Measurements from ENCODE around the gene CDK5. TPM values are rescaled to one million over a fixed set of nuclear protein-coding genes. Genes with fewer than 3 reads are reported as not detected.
"Not testable (repeated sequence)": the region's sequence is repeated elsewhere in the genome, so short reads cannot be mapped to it uniquely, and the experiment has no call there.

CDK5 gene
- total RNA-seq, 2 donors from 2014 or later = 13.1 to 18.5 TPM

- TF ChIP-seq POLR2A (IDR thresholded peaks at IDR 0.05) = no peak
- no peak for TF ChIP-seq POLR2AphosphoS5 (IDR thresholded peaks at IDR 0.05)
- no peak for TF ChIP-seq CTCF (IDR thresholded peaks at IDR 0.05)
- peaks cover 0 to 4% of the 10 kb centered on the region in 2 donors for H3K36me3 ChIP-seq
- 95% methylated on average over 20 of the region's 20 CpGs for WGBS
Measured at GRCh38 chr7:151043959-151044358, 13.7 kb downstream of the CDK5 start.

GRCh38 chr7:151043449-151043848 is 14.2 kb downstream of the CDK5 start:
- H3K27ac ChIP-seq; H3K9me3 ChIP-seq; H3K36me3 ChIP-seq; DNase-seq (ENCODE audit: low spot score); intact Hi-C loops (cut with DNase I); H3K27me3 ChIP-seq (replicated peaks; ENCODE audit: insufficient read depth); H3K4me1 ChIP-seq (replicated peaks); H3K4me3 ChIP-seq: not testable (repeated sequence)
- whole genome bisulfite sequencing = 91% methylated on average over 10 of the region's 10 CpGs

More at GRCh38 chr7:151043959-151044358, 13.7 kb downstream of the CDK5 start:
- Histone ChIP-seq H3K9me3 (no peaks in the 10 kb centered on the region), H3K4me3 (no peak overlapping the region), H3K27me3 (replicated peaks; ENCODE audit: insufficient read depth) (no peaks in the 10 kb centered on the region), H3K27ac (no peak overlapping the region), H3K4me1 (replicated peaks) (no peaks in the 10 kb centered on the region)
- intact Hi-C loops (cut with DNase I) = no loop called here
- DNase-seq (ENCODE audit: low spot score) = no peak

GRCh38 chr7:151040616-151041375 is 16.9 kb downstream of the CDK5 start:
- no peak for DNase-seq (ENCODE audit: low spot score)
- intact Hi-C loops (cut with DNase I) = no loop called here
- Histone ChIP-seq H3K36me3 (peaks cover 4 to 10% of the 10 kb centered on the region in 2 donors), H3K27ac (no peak overlapping the region), H3K4me3 (no peak overlapping the region), H3K27me3 (replicated peaks; ENCODE audit: insufficient read depth) (no peaks in the 10 kb centered on the region), H3K4me1 (replicated peaks) (no peaks in the 10 kb centered on the region), H3K9me3 (no peaks in the 10 kb centered on the region)
- WGBS = 89% methylated on average over 30 of the region's 30 CpGs
- TF ChIP-seq POLR2AphosphoS5 (IDR thresholded peaks at IDR 0.05) (no peak), CTCF (IDR thresholded peaks at IDR 0.05) (no peak), POLR2A (IDR thresholded peaks at IDR 0.05) (no peak)

- Histone ChIP-seq H3K27ac (no peak overlapping the region), H3K4me3 (no peak overlapping the region), H3K27me3 (replicated peaks; ENCODE audit: insufficient read depth) (no peaks in the 10 kb centered on the region), H3K9me3 (no peaks in the 10 kb centered on the region), H3K36me3 (peaks cover 4 to 10% of the 10 kb centered on the region in 2 donors), H3K4me1 (replicated peaks) (no peaks in the 10 kb centered on the region)
- 70% methylated on average over 18 of the region's 18 CpGs for WGBS
- DNase-seq (ENCODE audit: low spot score) = no peak
- TF ChIP-seq POLR2A (IDR thresholded peaks at IDR 0.05) (no peak), POLR2AphosphoS5 (IDR thresholded peaks at IDR 0.05) (no peak), CTCF (IDR thresholded peaks at IDR 0.05) (no peak)
- intact Hi-C loops (cut with DNase I) = no loop called here
Measured at GRCh38 chr7:151039850-151040548, 17.7 kb downstream of the CDK5 start.

GRCh38 chr7:151038951-151039849 is 18.5 kb downstream of the CDK5 start:
- Histone ChIP-seq H3K4me1 (replicated peaks) (no peaks in the 10 kb centered on the region), H3K36me3 (peaks cover 0 to 10% of the 10 kb centered on the region in 2 donors), H3K9me3 (no peaks in the 10 kb centered on the region), H3K27me3 (replicated peaks; ENCODE audit: insufficient read depth) (no peaks in the 10 kb centered on the region), H3K27ac (no peak overlapping the region), H3K4me3 (no peak overlapping the region)
- peak; percentile 15 for TF ChIP-seq POLR2A (IDR thresholded peaks at IDR 0.05)
- TF ChIP-seq CTCF (IDR thresholded peaks at IDR 0.05) = no peak
- 46% methylated on average over 12 of the region's 12 CpGs for WGBS
- intact Hi-C loops (cut with DNase I) = no loop called here
- DNase-seq (ENCODE audit: low spot score) = no peak

Measured in prostate gland (tissue), 2 donors.